ENCODE results near the gene SLC25A22. TPM values are rescaled to one million over a fixed set of nuclear protein-coding genes. Genes with fewer than 3 reads are reported as not detected.

The SLC25A22 gene
- polyA plus RNA-seq, 1 donor (not counting 4 experiments of a cell fraction or from before 2014, with no cell fraction given) = 13.5 TPM

GRCh38 chr11:786235-787083 is 11.6 kb downstream of the SLC25A22 start:
- no peak overlapping the region for H3K4me3 ChIP-seq (ENCODE audit: control insufficient read depth in 2 of 3, extremely low read depth in 1 of 3, insufficient read depth in 2 of 3, low read depth in 1 of 3, low read length in 3 of 3)
- no peak overlapping the region for H3K27ac ChIP-seq (ENCODE audit: control insufficient read depth, insufficient read depth, low read length)
- H2AFZ ChIP-seq (ENCODE audit: control insufficient read depth, low read length) = no peak overlapping the region
- no peaks in the 10 kb centered on the region for H4K20me1 ChIP-seq (ENCODE audit: control insufficient read depth, extremely low read depth, insufficient read depth, low read length)
- peaks cover 9% of the 10 kb centered on the region for H3K4me1 ChIP-seq (ENCODE audit: control insufficient read depth, extremely low read depth, insufficient read depth, low read length)
- H3K9me1 ChIP-seq (ENCODE audit: control insufficient read depth, extremely low read depth, insufficient read depth, low read length) = no peaks in the 10 kb centered on the region
- H3K79me2 ChIP-seq (ENCODE audit: control insufficient read depth, insufficient read depth, low read length) = no peaks in the 10 kb centered on the region
- no peaks in the 10 kb centered on the region for H3K9me3 ChIP-seq (ENCODE audit: control insufficient read depth, low read depth, low read length)
- H3K36me3 ChIP-seq (ENCODE audit: control insufficient read depth in 2 of 2, extremely low read depth in 1 of 2, insufficient read depth in 2 of 2, low read length in 2 of 2) = no peaks in the 10 kb centered on the region
- no peak for TF ChIP-seq EZH2 (IDR thresholded peaks at IDR 0.05; ENCODE audit: low read length)
- TF ChIP-seq, protein P1, sequence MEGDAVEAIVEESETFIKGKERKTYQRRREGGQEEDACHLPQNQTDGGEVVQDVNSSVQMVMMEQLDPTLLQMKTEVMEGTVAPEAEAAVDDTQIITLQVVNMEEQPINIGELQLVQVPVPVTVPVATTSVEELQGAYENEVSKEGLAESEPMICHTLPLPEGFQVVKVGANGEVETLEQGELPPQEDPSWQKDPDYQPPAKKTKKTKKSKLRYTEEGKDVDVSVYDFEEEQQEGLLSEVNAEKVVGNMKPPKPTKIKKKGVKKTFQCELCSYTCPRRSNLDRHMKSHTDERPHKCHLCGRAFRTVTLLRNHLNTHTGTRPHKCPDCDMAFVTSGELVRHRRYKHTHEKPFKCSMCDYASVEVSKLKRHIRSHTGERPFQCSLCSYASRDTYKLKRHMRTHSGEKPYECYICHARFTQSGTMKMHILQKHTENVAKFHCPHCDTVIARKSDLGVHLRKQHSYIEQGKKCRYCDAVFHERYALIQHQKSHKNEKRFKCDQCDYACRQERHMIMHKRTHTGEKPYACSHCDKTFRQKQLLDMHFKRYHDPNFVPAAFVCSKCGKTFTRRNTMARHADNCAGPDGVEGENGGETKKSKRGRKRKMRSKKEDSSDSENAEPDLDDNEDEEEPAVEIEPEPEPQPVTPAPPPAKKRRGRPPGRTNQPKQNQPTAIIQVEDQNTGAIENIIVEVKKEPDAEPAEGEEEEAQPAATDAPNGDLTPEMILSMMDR (optimal IDR thresholded peaks at IDR 0.05 in 1 of 3, IDR thresholded peaks at IDR 0.05 in 1 of 3, conservative IDR thresholded peaks at IDR 0.05 in 1 of 3; ENCODE audit: extremely low read depth in 1 of 3, insufficient read depth in 2 of 3, low read length in 3 of 3) = no peak
- no peak for DNase-seq (ENCODE audit: low read depth, low spot score)
- peaks cover 8% of the 10 kb centered on the region for H3K27me3 ChIP-seq (ENCODE audit: control insufficient read depth, extremely low read depth, insufficient read depth, low read length)
- no peak for FAIRE-seq
- no peak overlapping the region for H3K9ac ChIP-seq (ENCODE audit: control insufficient read depth, extremely low read depth, insufficient read depth, low read length)
- dilution Hi-C loops (cut with MboI; ENCODE audit: extremely low pct_ligation_motif_present, low sequenced_read_pairs) = no loop called here
- no peak overlapping the region for H3K4me2 ChIP-seq (ENCODE audit: control insufficient read depth, extremely low read depth, insufficient read depth, low read depth, low read length)

- Histone ChIP-seq H3K36me3 (ENCODE audit: control insufficient read depth in 2 of 2, extremely low read depth in 1 of 2, insufficient read depth in 2 of 2, low read length in 2 of 2) (peaks cover 0 to 7% of the 10 kb centered on the region in 2 experiments), H3K9me3 (ENCODE audit: control insufficient read depth, low read depth, low read length) (no peaks in the 10 kb centered on the region), H3K4me3 (ENCODE audit: control insufficient read depth in 2 of 3, extremely low read depth in 1 of 3, insufficient read depth in 2 of 3, low read depth in 1 of 3, low read length in 3 of 3) (no peak overlapping the region), H3K79me2 (ENCODE audit: control insufficient read depth, insufficient read depth, low read length) (peaks cover 10% of the 10 kb centered on the region), H3K9me1 (ENCODE audit: control insufficient read depth, extremely low read depth, insufficient read depth, low read length) (no peaks in the 10 kb centered on the region), H3K27ac (ENCODE audit: control insufficient read depth, insufficient read depth, low read length) (no peak overlapping the region), H3K27me3 (ENCODE audit: control insufficient read depth, extremely low read depth, insufficient read depth, low read length) (peaks cover under 1% of the 10 kb centered on the region), H3K4me2 (ENCODE audit: control insufficient read depth, extremely low read depth, insufficient read depth, low read depth, low read length) (peak overlapping the region; percentile 56), H3K9ac (ENCODE audit: control insufficient read depth, extremely low read depth, insufficient read depth, low read length) (no peak overlapping the region), H4K20me1 (ENCODE audit: control insufficient read depth, extremely low read depth, insufficient read depth, low read length) (no peaks in the 10 kb centered on the region), H2AFZ (ENCODE audit: control insufficient read depth, low read length) (no peak overlapping the region), H3K4me1 (ENCODE audit: control insufficient read depth, extremely low read depth, insufficient read depth, low read length) (peaks cover 12% of the 10 kb centered on the region)
- dilution Hi-C loops (cut with MboI; ENCODE audit: extremely low pct_ligation_motif_present, low sequenced_read_pairs) = no loop called here
- TF ChIP-seq, protein P1 (optimal IDR thresholded peaks at IDR 0.05 in 1 of 3, IDR thresholded peaks at IDR 0.05 in 1 of 3, conservative IDR thresholded peaks at IDR 0.05 in 1 of 3; ENCODE audit: extremely low read depth in 1 of 3, insufficient read depth in 2 of 3, low read length in 3 of 3) = peak; percentile 94 to 97 (median 96)
- TF ChIP-seq EZH2 (IDR thresholded peaks at IDR 0.05; ENCODE audit: low read length) = no peak
- DNase-seq (ENCODE audit: low read depth, low spot score) (peak; percentile 56), FAIRE-seq (peak; percentile 90)
These were observed 14.5 kb downstream of the SLC25A22 start for GRCh38 chr11:783581-784015.
